GM18507 (cell line): ENCODE measurements around the gene VSIR.
A peak's percentile ranks its signal among the peaks of the same experiment; 100 is the strongest.

Experiments used
- DNase-seq: peaks from one replicate; pipeline ENCODE4 v3.0.0; 2011; ENCODE audit warnings: low read depth; ENCODE audit not compliant: insufficient read length; ENCODE audit errors: extremely low spot score
- FAIRE-seq: peaks from 2 replicates; lab custom pipeline; 2011; peaks lifted over from hg19 to GRCh38; lab: Jason Lieb, UNC

Gene VSIR

DNA sequence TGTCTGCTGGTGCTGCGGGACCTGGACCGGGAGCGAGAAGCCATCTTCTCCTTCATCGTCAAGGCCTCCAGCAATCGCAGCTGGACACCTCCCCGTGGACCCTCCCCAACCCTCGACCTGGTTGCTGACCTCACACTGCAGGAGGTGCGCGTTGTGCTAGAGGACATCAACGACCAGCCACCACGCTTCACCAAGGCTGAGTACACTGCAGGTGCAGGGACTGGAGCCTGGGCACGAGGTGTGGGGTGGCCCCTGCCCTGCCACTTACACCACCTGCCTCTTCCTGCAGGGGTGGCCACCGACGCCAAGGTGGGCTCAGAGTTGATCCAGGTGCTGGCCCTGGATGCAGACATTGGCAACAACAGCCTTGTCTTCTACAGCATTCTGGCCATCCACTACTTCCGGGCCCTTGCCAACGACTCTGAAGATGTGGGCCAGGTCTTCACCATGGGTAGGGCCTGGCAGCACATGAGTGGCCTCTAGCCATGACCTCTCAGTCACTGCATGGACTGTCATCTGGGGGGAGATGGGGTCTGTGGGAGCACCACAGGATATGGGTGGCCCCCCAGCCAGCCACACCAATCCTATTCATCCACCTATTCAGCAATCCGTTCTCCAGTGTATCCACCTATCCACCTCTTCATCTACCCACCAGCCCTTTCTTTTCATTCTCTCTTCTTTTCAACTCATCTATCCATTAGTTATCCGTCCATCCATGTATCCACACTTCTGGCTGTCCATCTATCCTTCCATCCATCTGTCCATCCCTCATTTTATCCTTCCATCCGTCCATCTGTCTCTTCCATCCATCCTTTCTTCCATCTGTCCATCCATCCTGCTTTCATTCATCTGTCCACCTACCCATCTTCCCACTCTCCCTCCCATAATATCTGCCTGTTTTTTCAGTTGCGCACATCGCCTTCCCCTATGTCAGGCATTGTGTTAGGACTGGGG lies 34.5 kb upstream of the VSIR start:
- DNase-seq = no peak
- no peak for FAIRE-seq

DNA sequence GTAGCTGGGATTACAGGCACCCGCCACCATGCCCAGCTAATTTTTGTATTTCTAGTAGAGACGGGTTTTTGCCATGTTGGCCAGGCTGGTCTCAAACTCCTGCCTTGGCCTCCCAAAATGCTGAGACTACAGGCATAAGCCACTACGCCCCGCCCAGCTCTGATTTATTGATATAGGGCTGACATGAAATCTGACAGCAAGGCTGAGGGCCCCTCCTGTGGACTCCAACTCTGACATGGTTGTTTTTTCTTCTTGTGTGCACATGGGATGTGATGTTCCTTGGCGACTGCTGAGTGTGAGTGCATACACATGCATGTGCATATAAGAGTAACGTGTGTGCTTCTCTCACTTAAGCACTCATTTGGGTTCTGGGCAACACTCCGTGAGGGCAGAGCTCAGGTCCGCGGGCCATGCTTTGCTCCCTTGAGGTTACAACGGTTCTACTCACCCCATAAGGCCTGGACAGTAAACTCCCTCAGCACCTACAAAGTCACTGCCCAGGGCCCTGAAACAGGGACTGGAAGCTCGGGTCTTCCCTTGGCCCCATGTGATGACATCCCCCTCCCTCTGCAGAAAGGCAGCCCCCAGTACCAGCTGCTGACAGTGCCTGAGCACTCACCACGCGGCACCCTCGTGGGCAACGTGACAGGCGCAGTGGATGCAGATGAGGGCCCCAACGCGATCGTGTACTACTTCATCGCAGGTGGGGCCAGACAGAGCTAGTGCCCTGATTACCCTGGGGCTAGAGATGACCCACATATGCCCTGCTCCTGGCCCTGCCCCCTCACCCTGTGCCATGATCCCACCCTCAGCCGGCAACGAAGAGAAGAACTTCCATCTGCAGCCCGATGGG lies 33.6 kb upstream of the VSIR start:
- DNase-seq (no peak), FAIRE-seq (no peak)

DNA sequence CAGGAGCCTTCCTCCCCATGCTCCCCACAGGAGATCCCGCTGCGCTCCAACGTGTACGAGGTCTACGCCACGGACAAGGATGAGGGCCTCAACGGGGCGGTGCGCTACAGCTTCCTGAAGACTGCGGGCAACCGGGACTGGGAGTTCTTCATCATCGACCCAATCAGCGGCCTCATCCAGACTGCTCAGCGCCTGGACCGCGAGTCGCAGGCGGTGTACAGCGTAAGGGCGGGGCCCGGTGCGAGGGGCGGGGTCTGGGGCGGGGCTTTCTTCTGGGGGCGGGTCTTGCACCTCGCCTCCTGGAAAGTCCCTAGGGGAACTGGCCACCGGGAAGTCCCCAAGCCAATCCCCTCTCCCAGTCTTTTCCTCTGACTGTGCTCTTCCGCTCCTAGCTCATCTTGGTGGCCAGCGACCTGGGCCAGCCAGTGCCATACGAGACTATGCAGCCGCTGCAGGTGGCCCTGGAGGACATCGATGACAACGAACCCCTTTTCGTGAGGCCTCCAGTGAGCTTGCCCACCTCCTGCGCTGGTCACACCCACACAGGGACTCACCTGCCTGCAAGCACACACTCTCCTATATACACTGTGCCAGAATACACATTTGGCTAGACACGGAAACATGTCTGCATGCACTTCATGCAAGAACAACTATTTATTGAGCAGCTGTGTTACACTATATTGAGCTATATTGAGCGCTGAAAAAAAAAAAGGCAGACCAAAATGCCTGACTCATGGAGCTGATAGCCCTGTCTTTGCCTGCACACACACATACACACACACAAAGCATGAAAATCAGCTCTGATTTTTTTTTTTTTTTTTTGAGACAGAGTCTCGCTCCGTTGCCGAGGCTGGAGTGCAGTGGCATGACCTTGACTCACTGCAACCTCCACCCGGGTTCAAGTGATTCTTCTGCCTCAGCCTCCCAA lies 32.7 kb upstream of the VSIR start:
- FAIRE-seq = no peak
- DNase-seq = no peak

DNA sequence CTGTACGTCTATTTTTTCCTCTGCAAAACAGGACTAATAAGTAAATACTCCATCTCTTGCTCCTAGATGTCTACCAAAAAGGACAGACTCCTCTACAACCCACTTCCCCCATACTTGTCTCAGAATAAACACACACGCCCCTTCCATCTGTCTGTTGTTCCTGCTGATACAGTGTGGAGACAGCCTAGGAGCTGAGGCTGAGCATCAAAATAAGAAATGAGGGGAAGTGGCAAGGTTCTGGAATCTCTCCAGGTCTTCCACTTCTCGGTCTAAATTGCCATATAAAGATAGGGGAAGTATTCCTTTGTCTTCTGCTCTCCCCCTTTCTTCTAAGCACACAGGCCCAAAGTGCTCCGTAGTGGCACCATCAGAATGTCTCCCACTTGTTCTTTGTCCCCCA lies 30.8 kb upstream of the VSIR start:
- DNase-seq = no peak
- FAIRE-seq = no peak

GRCh38 chr10:71802715-71803488 lies 29.6 kb upstream of the VSIR start:
- DNase-seq = no peak
- FAIRE-seq = no peak

DNA sequence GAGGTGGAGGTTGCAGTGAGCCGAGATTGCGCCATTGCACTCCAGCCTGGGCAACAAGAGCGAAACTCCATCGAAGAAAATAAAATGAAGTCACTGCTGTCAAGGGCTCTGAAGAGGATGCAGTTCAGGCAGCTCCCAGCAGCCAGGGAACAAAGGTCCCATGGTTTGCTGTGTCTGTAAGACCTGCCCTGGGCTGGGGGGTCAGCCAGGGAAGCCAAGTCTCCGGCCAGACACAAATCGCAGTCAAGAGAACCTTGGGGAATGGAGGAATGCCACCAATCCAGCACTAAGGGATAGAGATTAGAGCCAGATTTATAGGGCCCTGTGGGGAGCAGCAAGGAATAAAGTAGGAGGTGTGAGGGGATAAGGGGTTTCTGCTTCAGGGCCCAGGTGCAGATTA lies 28.9 kb upstream of the VSIR start:
- no peak for FAIRE-seq
- no peak for DNase-seq

- DNase-seq = peak; percentile 42
- FAIRE-seq = peak; percentile 89
Measured at GRCh38 chr10:71801361-71801760, 28.0 kb upstream of the VSIR start.

- no peak for FAIRE-seq
- no peak for DNase-seq
Measured at GRCh38 chr10:71799608-71800453, 26.5 kb upstream of the VSIR start.

- DNase-seq (no peak), FAIRE-seq (no peak)
Measured at GRCh38 chr10:71799112-71799511, 25.8 kb upstream of the VSIR start.

DNA sequence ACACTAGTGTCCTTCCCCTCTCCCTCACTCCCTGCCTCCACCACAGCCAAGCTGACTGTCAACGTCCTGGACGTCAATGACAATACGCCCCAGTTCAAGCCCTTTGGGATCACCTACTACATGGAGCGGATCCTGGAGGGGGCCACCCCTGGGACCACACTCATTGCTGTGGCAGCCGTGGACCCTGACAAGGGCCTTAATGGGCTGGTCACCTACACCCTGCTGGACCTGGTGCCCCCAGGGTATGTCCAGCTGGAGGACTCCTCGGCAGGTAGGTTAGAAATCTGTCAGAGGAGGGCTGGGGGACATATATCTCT lies 24.9 kb upstream of the VSIR start:
- no peak for DNase-seq
- no peak for FAIRE-seq

DNA sequence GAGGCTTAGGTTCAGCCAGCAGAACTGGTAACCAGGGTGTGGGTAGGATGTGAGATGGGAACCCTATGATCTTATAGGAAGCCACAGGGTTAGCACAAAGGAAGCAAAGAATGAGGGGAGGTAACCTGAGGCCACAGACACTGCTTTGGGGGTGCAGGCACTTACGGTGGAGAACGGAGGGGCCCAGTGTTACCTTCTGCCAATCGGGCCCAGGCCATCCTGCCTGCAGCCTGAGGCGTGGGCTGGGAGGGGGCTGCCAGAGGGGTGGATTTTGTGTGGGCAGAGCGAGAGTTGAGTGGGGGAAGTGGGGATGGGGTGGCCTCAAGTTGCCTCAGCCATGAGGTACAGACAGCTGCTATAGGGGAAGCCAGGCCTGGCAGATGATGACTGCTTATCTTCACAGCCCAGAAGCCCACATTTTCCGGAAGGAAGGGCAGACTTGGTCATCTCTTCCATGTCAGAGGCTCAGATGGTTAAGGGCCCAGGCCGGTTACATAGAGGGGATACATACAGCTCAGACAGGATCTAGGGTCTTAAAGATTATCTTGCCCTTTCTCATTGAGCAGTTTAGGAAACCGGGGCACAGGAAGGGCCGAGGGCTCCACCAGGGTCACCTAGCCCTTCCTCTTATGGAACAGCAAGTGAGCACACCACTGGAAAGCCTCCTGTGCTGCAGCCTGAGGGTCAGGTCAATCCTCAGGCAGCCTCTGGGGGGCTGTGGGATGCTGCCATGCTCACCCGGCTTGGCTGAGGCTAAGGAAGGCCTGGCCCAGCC lies 24.4 kb upstream of the VSIR start:
- FAIRE-seq (no peak), DNase-seq (no peak)

DNA sequence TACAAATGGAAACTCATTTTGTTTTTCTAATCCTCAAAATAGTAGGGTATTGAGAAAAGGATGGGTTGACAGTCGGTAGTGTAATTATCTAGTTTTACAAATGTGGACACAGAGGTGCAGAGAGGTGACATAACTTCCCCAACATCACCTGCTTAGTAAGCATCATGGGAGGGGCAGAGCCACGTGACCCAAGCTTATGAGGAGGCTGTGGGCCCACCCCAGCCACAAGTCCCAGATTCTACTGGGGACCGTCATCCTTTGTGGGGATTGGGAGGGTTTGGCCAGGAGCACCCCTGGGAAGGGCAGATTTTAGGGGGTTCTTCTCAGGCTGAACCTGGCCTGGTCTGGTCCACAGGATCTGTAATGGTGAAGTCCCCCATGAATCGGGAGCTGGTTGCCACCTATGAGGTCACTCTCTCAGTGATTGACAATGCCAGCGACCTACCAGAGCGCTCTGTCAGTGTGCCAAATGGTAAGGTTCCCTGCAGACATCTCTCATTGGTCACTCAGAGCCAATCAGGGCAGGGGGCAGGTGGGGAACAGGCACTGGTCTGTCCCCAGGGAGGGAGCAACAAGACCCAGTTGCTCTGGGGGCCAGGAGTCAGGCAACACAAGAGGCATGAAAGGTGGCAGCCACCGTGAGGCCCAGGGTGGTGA lies 23.6 kb upstream of the VSIR start:
- FAIRE-seq (no peak), DNase-seq (no peak)

DNA sequence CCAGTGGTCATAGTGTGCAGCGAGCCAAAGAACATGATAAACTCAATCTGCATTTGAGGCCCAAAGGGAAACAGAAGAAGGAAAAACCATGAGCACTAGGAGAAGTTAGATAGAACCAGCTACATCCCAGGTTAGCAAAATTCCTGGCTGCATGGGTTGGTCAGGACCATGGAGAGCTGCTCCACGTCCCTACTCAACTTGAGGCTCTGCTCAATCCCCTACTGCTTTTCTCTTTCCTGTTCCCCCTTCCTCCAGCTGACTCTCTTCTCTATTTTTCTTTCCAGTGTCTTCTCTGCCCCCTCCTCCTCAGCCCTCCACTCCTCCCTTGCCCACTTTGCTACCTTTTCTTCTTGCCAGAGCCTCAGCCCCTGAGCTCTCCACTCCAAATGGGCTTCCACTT lies 21.9 kb upstream of the VSIR start:
- DNase-seq (no peak), FAIRE-seq (peak; percentile 59)

DNA sequence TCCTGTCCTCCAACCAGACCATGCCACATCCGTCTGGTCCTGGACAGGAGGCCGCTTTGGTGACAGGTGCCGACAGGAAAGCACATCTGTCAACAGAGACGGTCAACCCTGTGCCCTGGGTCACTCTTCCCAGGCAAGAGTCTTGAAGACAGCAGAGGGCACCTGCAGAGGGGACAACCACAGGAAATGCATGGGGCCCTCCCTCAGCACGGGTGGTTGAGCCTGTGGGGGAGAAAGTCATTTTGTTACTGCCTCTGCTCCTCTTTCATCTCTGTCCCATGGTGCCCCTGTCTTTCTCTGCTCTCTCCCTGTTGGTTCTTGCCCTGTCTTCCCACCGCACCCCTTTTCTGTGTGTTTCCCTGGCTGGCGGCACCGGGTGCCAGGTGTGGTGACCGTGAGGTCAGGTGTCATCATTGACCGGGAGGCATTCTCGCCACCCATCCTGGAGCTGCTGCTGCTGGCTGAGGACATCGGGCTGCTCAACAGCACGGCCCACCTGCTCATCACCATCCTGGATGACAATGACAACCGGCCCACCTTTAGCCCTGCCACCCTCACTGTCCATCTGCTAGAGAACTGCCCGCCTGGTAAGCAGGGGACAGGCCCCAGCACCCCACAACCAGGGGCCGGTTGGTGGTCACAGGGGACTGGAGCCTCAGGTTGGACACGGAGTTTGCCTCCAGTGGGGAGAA lies 17.6 kb upstream of the VSIR start:
- DNase-seq (no peak), FAIRE-seq (peak; percentile 79)

DNA sequence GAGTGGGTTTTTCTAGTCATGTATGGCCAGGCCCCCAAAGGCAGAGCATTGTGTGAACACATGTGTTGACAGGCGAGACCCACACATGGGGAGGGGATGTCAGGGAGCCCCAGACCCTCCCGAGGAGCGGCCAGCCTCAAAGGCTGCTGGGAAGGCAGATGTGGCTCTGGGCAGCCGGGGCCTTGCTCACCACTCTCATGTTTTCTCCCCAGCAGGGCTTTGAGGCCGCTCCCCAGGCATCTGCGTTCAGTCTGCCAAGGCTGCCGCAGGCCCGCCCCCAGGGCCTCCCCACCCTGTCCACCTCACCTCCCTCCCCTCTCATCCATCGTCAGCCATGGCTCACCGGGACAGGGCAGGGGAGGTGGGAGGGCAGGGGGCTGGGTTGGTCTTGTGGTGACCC lies 16.6 kb upstream of the VSIR start:
- DNase-seq (no peak), FAIRE-seq (no peak)

- FAIRE-seq (no peak), DNase-seq (no peak)
Measured at GRCh38 chr10:71788954-71789353, 15.6 kb upstream of the VSIR start.
